SJCRH30 (cell line): ENCODE results near the gene CYP4F2. TPM values are rescaled to one million over a fixed set of nuclear protein-coding genes. Genes with fewer than 3 reads are reported as not detected.
"Not testable (repeated sequence)": the region's sequence is repeated elsewhere in the genome, so short reads cannot be mapped to it uniquely, and the experiment has no call there.

Experiments
- DNase-seq, 2 experiments: peaks; one replicate each; pipeline ENCODE4 v3.0.0-alpha.2; 2015 to 2020
- H3K27ac ChIP-seq: fragments of 250-450 bp; sonication (Bioruptor Pico); 2 replicates; pipeline ENCODE4 v1.5.1; 2020; ENCODE audit warnings: mild to moderate bottlenecking, moderate library complexity
- H3K27me3 ChIP-seq: fragments of 250-450 bp; sonication (Bioruptor Pico); 2 replicates; pipeline ENCODE4 v1.5.1; 2020; ENCODE audit warnings: mild to moderate bottlenecking, moderate library complexity
- H3K36me3 ChIP-seq: fragments of 250-450 bp; sonication (Bioruptor Pico); 2 replicates; pipeline ENCODE4 v1.5.1; 2020; ENCODE audit warnings: mild to moderate bottlenecking, moderate library complexity
- H3K4me1 ChIP-seq: fragments of 250-450 bp; sonication (Bioruptor Pico); 2 replicates; pipeline ENCODE4 v1.5.1; 2020; ENCODE audit warnings: mild to moderate bottlenecking, moderate library complexity
- H3K4me3 ChIP-seq: fragments of 250-450 bp; sonication (Bioruptor Pico); 2 replicates; pipeline ENCODE4 v1.5.1; 2020; ENCODE audit warnings: mild to moderate bottlenecking, moderate library complexity
- H3K9me3 ChIP-seq: fragments of 250-450 bp; sonication (Bioruptor Pico); replicated peaks from 2 replicates; pipeline ENCODE4 v1.5.1; 2020; ENCODE audit warnings: mild to moderate bottlenecking, moderate library complexity
- total RNA-seq: library from RNA; depleted of rRNA; stranded (reverse); fragments of >200 nt; shearing (Covaris generic); gene quantifications from 2 replicates; pipeline ENCODE4 v1.2.3, GENCODE V29; 2014

Gene CYP4F2
- total RNA-seq, 1 experiment from 2014 or later: not detected

DNA sequence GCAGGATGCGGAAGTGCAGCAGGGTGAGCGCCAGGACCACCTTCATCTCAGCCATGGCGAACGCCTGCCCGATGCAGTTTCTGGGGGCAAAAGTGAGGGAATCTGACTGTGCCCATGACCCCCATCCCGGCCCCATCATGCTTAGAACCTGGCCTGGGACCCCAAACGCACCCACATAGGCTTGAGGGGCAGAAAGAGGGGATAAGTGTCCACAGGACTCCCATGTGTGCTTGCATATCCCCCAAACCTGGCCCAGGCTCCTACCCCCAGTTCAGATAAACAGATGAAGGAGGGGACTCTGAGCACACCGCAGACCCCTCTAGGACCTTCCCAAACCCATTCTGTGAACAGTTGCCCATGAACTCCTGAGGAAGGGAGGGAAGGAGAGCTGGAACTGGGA lies 16.0 kb upstream of the CYP4F2 start:
- Histone ChIP-seq H3K4me1 (no peaks in the 10 kb centered on the region), H3K36me3 (no peaks in the 10 kb centered on the region), H3K4me3 (no peak overlapping the region), H3K27ac (no peak overlapping the region), H3K9me3 (no peaks in the 10 kb centered on the region), H3K27me3 (no peaks in the 10 kb centered on the region)
- no peak for DNase-seq

GRCh38 chr19:15913384-15913783 lies 15.5 kb upstream of the CYP4F2 start:
- no peak for DNase-seq
- Histone ChIP-seq H3K27ac (no peak overlapping the region), H3K36me3 (no peaks in the 10 kb centered on the region), H3K27me3 (no peaks in the 10 kb centered on the region), H3K9me3 (no peaks in the 10 kb centered on the region), H3K4me3 (no peak overlapping the region), H3K4me1 (no peaks in the 10 kb centered on the region)

DNA sequence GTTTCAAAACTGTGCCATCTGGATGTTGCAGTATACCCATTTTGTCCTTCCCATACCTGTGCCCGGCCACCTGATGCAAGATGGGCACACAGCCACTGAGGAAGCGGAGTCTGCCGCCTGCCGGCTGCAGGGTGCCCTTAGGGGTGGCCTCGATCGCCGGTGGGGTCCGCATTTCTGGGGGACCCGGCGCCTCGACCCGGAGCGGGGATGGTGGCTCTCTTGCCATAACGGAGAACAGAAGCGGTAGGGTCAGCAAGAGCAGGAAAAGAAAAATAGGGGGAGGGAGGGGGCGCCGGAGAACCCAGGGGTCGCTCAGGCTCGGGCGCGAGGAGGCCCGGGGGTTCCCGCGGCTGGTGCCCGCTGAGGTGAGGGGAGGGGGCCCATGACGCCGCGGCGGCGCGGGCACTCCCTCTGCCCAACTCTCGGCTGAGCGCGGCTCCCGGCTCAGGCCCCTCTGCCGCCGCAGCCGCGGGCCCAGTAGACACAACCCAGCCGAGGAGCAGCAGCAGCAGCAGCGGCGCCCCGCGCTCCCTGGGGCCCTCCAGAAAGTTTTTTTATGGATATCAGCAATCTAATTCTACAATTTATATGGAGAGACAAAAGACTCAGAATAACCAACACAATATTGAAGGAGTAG lies 13.8 kb upstream of the CYP4F2 start:
- H3K27me3 ChIP-seq: no peaks in the 10 kb centered on the region
- H3K9me3 ChIP-seq: no peaks in the 10 kb centered on the region

GRCh38 chr19:15905026-15905425 lies 7.2 kb upstream of the CYP4F2 start:
- Histone ChIP-seq H3K27ac (no peak overlapping the region), H3K9me3 (no peaks in the 10 kb centered on the region), H3K4me3 (no peak overlapping the region), H3K27me3 (no peaks in the 10 kb centered on the region), H3K36me3 (no peaks in the 10 kb centered on the region), H3K4me1 (no peaks in the 10 kb centered on the region)
- DNase-seq: no peak

More for the DNA sequence above, 13.8 kb upstream of the CYP4F2 start:
- Histone ChIP-seq H3K27ac (no peak overlapping the region), H3K4me1 (no peaks in the 10 kb centered on the region), H3K4me3 (no peak overlapping the region), H3K36me3 (no peaks in the 10 kb centered on the region)
- no peak for DNase-seq

GRCh38 chr19:15902898-15903297 lies 5.0 kb upstream of the CYP4F2 start:
- not testable (repeated sequence) for H3K27ac ChIP-seq, H3K4me1 ChIP-seq, H3K9me3 ChIP-seq, DNase-seq, H3K36me3 ChIP-seq, H3K4me3 ChIP-seq, H3K27me3 ChIP-seq

DNA sequence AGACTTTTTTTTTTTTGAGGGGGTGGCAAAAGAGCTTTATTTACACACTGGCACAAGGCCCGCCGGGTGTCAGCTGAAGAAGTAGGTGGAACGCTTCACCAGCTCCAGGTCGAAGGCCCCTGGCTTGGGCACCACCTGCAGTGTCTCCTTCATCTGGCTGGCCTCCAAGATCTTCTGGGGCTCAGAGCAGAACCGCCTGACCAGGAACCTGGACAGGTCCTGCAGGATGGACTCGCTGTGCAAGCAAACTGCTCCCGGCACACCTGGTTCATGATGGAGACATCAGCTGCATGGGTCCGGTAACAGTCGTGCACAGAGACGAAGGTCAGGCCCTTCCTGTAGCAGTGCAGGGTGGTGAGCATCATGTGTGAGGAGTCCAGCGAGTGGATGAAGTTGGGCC lies 4.4 kb upstream of the CYP4F2 start:
- Histone ChIP-seq H3K9me3 (no peaks in the 10 kb centered on the region), H3K36me3 (no peaks in the 10 kb centered on the region), H3K4me3 (no peak overlapping the region), H3K27me3 (no peaks in the 10 kb centered on the region), H3K27ac (no peak overlapping the region), H3K4me1 (no peaks in the 10 kb centered on the region)
- DNase-seq: no peak

GRCh38 chr19:15900504-15900903 lies 2.6 kb upstream of the CYP4F2 start:
- no peak overlapping the region for H3K27ac ChIP-seq
- H3K4me3 ChIP-seq: no peak overlapping the region
- H3K27me3 ChIP-seq: no peaks in the 10 kb centered on the region
- H3K9me3 ChIP-seq: no peaks in the 10 kb centered on the region
- no peaks in the 10 kb centered on the region for H3K36me3 ChIP-seq
- no peaks in the 10 kb centered on the region for H3K4me1 ChIP-seq
- no peak for DNase-seq

GRCh38 chr19:15900032-15900431 lies 2.2 kb upstream of the CYP4F2 start:
- DNase-seq, H3K4me1 ChIP-seq: not testable (repeated sequence)

GRCh38 chr19:15899561-15899960 lies 1.7 kb upstream of the CYP4F2 start:
- DNase-seq, H3K36me3 ChIP-seq, H3K4me1 ChIP-seq, H3K4me3 ChIP-seq, H3K9me3 ChIP-seq, H3K27ac ChIP-seq, H3K27me3 ChIP-seq: not testable (repeated sequence)

More at GRCh38 chr19:15900032-15900431, 2.2 kb upstream of the CYP4F2 start:
- H3K27ac ChIP-seq, H3K4me3 ChIP-seq, H3K27me3 ChIP-seq, H3K36me3 ChIP-seq, H3K9me3 ChIP-seq: not testable (repeated sequence)

- no peaks in the 10 kb centered on the region for H3K9me3 ChIP-seq
- no peaks in the 10 kb centered on the region for H3K27me3 ChIP-seq
- H3K4me1 ChIP-seq: no peaks in the 10 kb centered on the region
- no peaks in the 10 kb centered on the region for H3K36me3 ChIP-seq
- DNase-seq: no peak
- H3K27ac ChIP-seq: no peak overlapping the region
- no peak overlapping the region for H3K4me3 ChIP-seq
These were observed 692 bp downstream of the CYP4F2 start for GRCh38 chr19:15897026-15897737.

GRCh38 chr19:15895876-15896430 lies 1.9 kb downstream of the CYP4F2 start:
- no peaks in the 10 kb centered on the region for H3K4me1 ChIP-seq
- DNase-seq: no peak
- H3K27ac ChIP-seq: no peak overlapping the region
- no peaks in the 10 kb centered on the region for H3K27me3 ChIP-seq
- H3K36me3 ChIP-seq: no peaks in the 10 kb centered on the region
- no peaks in the 10 kb centered on the region for H3K9me3 ChIP-seq
- no peak overlapping the region for H3K4me3 ChIP-seq

GRCh38 chr19:15894359-15894758 lies 3.5 kb downstream of the CYP4F2 start:
- no peaks in the 10 kb centered on the region for H3K9me3 ChIP-seq
- H3K4me3 ChIP-seq: no peak overlapping the region
- H3K36me3 ChIP-seq: no peaks in the 10 kb centered on the region
- DNase-seq: no peak
- no peaks in the 10 kb centered on the region for H3K4me1 ChIP-seq
- no peaks in the 10 kb centered on the region for H3K27me3 ChIP-seq
- H3K27ac ChIP-seq: no peak overlapping the region

DNA sequence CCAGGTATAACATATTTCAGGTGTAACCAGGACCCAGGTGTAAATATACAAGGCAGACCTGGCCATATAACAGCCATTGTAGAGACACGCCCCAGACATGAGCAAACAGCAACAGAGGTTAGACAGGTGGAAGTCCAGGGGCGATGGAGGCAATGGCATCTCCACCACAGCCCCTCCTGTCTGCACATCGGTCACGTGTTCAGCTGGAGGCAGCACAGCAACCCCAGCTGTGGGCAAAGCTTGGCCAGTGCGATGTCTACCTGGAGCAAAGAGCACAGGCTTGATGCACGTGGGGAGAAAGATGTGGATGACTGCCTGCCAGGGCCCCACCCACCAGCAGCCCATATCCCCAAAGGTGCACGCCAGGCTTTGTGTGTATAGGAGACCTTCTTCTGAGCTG lies 4.4 kb downstream of the CYP4F2 start:
- no peak for DNase-seq

DNA sequence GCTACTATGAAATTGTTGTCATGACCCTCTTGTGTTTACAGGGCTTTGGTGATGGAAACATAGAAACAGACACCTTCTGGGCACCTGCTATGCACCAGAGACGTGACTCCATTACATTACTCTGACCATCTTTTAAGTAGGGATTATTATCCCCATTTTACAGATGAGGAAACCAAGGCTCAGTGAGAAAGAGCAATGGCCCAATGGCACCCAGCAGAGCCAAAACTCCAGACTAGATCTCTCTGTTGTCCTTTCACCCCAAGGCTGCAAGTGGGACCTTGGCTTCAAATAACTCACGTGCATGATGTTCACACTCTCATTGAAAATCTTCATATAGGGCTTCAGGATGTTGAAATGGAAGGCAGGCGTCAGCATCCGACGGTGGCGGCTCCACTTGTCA lies 5.9 kb downstream of the CYP4F2 start:
- Histone ChIP-seq H3K27ac (no peak overlapping the region), H3K36me3 (no peaks in the 10 kb centered on the region), H3K9me3 (no peaks in the 10 kb centered on the region), H3K27me3 (no peaks in the 10 kb centered on the region), H3K4me1 (no peaks in the 10 kb centered on the region), H3K4me3 (no peak overlapping the region)
- DNase-seq: no peak

More for the DNA sequence above, 4.4 kb downstream of the CYP4F2 start:
- Histone ChIP-seq H3K27ac (no peak overlapping the region), H3K27me3 (no peaks in the 10 kb centered on the region), H3K36me3 (no peaks in the 10 kb centered on the region), H3K9me3 (no peaks in the 10 kb centered on the region), H3K4me1 (no peaks in the 10 kb centered on the region), H3K4me3 (no peak overlapping the region)

GRCh38 chr19:15891434-15891833 lies 6.4 kb downstream of the CYP4F2 start:
- Histone ChIP-seq H3K4me1 (no peaks in the 10 kb centered on the region), H3K27ac (no peak overlapping the region), H3K27me3 (no peaks in the 10 kb centered on the region), H3K36me3 (no peaks in the 10 kb centered on the region), H3K9me3 (no peaks in the 10 kb centered on the region), H3K4me3 (no peak overlapping the region)
- no peak for DNase-seq

GRCh38 chr19:15889339-15889738 lies 8.5 kb downstream of the CYP4F2 start:
- not testable (repeated sequence) for H3K4me3 ChIP-seq, H3K36me3 ChIP-seq, H3K4me1 ChIP-seq, H3K27me3 ChIP-seq, H3K27ac ChIP-seq, H3K9me3 ChIP-seq, DNase-seq
